GM21529 (cell line): Measurements from ENCODE around the gene IQCC.
"Not testable (repeated sequence)": the region's sequence is repeated elsewhere in the genome, so short reads cannot be mapped to it uniquely, and the experiment has no call there.

Source experiments
- ATAC-seq: cut with Tn5 transposase; IDR thresholded peaks from one replicate; pipeline ENCODE4 v1.9.1; 2021; ENCODE audit not compliant: unreplicated experiment

IQCC gene

GRCh38 chr1:32205401-32206370 lies at the start of gene IQCC:
TSS of gene IQCC (plus strand) at chr1:32205671. CDS start at chr1:32205682, 11 bp downstream.
- peak; percentile 48 for ATAC-seq

DNA sequence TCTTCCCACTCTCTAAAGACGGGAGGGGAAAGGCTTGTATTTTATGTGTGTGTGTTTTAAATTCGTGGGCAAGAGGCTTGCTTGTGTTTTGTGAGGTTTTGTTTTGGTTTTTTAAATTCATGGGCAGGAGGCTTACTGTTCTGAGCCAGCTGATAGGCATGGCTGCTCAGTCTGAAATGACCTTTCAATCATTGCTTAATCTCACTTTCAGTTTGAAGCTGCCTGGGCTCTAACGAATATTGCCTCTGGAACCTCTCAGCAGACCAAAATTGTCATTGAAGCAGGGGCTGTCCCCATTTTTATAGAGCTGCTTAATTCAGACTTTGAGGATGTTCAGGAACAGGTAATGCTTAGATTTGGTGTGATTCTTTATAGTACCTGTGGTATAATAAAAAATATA lies 46.3 kb upstream of the IQCC start:
- ATAC-seq: no peak

DNA sequence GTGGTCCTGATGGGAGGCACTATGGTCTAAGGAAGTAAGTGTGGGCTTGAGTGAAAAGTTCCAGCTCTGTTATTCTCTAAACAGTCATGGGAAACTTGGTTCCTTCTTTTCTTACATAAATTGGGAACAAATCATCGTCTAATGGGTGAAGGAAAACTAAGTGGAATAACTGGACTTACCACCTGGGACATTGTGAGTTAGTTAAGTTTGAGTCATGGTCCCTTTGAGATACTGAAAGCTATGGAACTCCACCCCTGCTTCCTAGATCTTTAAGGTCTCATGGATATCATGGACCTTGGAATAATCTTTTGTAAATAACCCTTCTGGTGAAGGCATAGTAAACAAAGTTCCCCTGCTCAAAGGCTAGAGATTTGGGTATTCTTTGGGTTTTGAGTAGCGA lies 42.1 kb upstream of the IQCC start:
- ATAC-seq: no peak

DNA sequence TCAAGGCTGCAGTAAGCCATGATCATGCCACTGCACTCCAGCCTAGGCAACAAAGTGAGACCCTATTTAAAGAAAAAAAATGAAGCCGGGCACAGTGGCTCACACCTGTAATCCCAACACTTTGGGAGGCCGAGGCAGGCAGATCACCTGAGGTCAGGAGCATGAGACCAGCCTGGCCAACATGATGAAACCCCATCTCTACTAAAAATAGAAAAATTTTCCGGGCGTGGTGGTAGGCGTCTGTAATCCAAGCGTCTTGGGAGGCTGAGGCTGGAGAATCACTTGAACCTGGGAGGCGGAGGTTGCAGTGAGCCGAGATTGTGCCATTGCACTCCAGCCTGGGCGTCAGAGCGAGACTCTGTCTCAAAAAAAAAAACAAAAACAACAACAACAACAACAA lies 39.8 kb upstream of the IQCC start:
- ATAC-seq: not testable (repeated sequence)

- no peak for ATAC-seq
Measured at GRCh38 chr1:32170991-32171390, 34.5 kb upstream of the IQCC start.

GRCh38 chr1:32172621-32173245 lies 32.7 kb upstream of the IQCC start:
- ATAC-seq: no peak

DNA sequence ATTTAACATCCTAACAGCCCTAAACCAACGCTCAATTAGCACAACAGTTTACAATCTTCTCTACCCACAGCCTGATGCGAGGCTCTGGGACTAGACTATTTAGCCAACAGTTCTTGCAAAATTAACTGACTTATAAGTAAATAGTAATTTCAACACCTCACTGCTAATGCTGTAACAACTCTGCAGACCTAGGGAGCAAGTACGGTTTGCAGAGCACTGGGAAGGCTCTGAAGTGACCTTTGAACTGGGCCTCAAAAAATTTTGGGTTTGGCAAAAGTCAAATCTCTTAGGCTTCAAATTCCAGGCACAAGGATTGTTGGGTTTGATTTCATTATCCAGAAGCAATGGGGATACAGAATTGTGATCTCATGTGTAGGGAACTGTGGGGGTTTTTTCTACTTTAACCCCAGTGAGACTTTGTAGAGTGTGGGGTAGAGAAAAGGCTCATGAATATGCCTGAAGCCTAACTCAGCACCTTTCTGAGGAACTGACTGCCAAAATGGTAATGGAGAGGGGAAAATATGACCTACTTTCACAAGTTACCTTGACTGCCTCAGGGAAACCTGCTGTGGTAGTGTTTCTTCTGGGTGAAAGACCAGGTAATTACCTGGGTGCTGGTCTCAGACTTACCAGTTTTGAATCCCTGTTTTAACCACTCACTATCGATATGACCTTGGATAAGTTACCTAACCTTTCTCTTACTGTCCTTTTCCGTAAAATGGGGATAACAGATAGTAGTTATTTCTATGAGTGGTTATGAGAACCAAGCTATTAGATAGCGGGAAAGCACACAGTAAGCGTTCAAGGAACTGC lies 26.9 kb upstream of the IQCC start:
- no peak for ATAC-seq

DNA sequence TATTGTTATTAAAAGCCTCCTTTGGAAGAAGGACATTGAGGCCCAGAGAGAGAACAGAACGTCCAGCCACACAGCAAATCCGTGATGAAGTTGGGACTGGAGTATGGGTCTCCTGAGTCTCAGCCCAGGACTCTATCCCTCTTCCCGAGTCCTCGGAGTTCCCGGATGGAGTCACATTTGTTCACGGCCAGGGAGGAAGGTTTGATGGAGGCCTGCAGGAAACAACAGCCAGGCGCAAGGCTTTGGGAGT lies 26.4 kb upstream of the IQCC start:
- ATAC-seq: no peak

DNA sequence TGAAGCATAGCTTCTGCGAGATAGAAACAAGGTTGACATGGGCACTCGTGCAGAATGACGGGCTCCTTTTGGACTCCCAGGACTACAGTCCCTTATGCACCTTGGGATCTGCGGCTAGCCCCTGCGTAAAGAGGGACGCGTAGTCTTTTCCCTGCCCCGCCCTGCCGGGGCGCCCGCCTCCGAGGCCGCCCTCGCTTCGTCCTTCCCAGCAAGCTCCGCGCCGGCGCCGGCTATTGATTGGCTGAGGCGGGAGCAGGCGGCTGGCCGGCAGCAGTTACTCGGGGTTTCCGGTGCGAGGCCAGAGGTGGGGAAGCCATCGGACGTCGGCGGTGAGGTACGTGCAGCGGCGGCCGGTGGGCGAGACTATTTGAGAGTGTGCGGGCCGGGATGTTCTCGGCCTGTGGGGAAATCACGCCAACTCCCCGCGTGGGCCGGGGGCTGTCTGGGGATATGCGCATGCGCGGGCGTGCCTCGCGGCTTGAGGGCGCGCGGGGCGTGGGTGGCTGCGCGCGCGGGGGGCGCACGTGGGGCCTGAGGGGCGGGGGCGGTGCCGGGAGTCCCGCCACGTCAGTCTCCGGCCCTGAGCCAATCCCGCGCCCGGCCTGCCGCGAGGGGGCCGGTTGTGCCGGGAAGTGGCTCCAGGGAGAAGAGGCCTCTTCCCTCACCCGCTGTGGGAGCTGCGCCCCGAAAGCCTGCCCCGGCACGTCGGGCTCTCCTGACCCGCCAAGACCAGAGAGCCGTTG lies 25.9 kb upstream of the IQCC start, which contains the start of gene TXLNA:
TXLNA (plus strand) TSS at position 233 of the 743 bp plus-strand sequence. CDS start 671 bp downstream, outside the sequence.
- ATAC-seq: peak; percentile 83

DNA sequence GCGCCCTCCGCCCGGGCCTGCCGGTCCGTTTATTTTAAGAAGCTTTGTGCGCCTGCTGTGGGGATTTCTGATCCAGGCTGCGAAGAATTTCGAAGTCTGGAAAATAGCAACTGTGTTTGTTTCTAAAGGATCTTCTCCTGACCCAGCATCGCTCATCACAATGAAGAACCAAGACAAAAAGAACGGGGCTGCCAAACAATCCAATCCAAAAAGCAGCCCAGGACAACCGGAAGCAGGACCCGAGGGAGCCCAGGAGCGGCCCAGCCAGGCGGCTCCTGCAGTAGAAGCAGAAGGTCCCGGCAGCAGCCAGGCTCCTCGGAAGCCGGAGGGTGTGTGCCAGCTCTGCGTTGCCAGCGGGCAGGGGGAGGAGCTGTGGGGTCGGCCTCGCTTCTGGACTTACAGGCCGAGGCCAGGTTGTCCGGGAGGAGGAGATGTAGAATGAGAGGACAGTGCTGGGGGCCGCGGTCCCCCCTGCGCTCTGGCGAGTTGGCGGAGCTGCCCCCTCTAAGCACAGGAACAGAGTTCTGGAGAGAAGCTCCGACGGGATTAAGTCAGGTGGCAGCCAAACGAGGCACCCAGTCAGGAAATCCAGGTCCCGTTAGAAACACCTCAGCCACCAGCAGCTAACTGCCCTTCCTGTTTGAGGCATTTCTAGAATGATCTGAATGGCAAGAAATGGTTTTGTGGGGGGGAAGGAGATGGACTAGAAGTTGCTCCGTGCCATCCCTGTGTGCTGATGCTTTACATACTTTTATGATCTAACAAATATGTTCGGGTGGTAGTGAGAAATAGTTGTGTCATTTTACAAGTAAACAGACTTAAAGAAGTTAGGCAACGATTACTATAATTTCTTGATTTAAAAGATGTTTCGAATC lies 25.0 kb upstream of the IQCC start:
- ATAC-seq: peak; percentile 15

- ATAC-seq: no peak
Measured at GRCh38 chr1:32181065-32181464, 24.4 kb upstream of the IQCC start.

- ATAC-seq: no peak
Measured at GRCh38 chr1:32181563-32181962, 23.9 kb upstream of the IQCC start.

GRCh38 chr1:32182060-32182459 lies 23.4 kb upstream of the IQCC start:
- ATAC-seq: no peak

DNA sequence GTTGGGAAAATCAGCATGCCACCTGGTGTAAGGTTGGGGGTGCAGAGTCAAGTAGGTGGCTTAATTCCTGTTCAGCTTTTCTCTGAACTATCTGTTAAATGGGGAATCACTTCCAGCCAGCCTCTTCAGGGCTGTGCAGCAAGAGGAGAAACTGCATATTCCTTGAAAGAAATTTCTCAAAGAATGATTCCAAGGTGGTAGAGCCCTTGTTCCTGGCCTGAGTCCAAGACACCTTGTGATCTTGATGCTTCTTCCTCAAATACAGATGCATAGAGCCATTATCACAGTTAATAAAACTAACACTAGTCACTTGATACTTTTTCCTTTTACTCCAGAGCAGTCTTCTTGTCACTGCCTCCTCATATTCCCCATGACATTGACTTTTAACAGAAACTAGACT lies 20.8 kb upstream of the IQCC start:
- ATAC-seq: no peak

DNA sequence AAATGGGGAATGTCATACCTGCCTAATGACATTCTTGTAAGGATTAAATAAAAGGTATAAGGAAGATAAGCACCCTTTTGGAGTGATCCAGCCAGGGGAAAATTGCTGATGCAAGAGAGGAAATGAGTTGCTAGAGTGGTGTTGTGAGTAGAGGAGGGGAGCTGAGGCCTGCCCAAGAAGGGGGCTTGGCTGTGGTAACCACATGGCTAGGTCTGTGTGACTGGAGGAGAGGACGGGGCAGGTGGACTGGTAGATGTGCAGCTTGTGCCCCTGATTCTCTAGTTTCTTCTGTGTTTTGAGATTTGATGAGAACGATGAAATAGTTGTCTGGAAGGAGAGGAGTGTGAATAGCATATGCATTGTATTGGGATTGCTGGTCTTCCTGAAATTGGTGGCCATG lies 19.4 kb upstream of the IQCC start:
- ATAC-seq: no peak

DNA sequence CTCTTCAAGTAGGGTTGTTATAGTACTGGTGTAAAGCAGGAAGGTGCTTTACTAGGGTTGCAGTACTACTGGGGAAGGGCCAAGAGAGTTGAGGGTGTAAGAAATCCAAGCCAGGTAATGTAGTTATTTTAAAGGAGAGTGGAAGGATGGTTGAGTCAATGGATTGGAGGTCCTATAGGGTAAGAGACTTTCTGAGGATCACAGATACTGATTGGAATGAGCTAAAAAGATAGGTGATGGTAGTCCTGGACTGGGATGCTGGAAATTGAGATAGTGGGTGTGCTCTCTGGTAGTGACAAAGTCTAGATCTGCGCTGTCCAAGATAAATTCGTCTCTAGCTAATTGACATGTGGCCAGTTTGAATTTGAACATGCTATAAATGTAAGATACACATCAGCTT lies 19.0 kb upstream of the IQCC start:
- ATAC-seq: no peak

DNA sequence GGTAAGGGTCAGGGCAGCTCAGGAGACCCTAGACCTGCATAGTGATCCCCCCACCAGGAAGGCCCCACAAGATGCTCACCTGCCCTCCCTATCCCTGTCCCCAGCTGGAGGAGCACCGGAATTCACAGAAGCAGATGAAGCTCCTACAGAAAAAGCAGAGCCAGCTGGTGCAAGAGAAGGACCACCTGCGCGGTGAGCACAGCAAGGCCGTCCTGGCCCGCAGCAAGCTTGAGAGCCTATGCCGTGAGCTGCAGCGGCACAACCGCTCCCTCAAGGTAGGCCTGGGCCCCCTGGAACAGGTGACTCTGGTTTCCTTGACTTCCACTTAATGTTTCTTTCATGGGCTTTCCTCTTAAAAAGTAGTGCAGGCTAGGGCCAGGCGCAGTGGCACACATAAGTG lies 17.6 kb upstream of the IQCC start:
- ATAC-seq: no peak

DNA sequence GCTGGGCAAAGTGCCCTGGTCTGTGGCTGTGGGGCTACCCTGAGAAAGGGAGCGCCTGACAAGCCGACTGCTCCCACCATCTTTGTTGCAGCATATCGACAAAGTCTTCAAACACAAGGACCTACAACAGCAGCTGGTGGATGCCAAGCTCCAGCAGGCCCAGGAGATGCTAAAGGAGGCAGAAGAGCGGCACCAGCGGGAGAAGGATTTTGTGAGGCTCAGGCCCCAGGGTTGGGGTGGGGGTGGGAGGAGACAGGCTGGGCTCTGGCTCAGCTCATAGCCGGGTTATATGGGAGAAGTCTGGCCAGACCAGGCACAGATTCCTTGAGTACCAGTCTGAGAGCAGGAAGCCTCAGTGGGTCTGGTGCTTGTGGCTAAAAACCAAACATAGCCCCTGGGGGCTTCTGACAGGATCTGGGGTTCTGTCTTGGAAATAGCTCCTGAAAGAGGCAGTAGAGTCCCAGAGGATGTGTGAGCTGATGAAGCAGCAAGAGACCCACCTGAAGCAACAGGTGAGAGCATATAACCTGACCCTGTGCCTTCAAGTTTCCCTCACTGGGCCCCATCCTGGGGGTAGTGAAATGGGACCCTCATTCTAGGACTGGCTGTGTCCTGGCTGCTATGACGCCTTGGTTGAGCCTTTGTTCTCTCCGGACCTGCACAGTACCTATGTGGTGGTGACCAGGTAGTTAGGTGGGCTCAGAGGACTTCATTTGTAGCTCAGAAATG lies 13.1 kb upstream of the IQCC start:
- no peak for ATAC-seq

- ATAC-seq: no peak
Measured at GRCh38 chr1:32194984-32195383, 10.5 kb upstream of the IQCC start.
